ENCODE results near the gene PTK6.

Gene PTK6

GRCh38 chr20:63504642-63505041, 32.5 kb downstream of the PTK6 start:
- no peak for DNase-seq

DNA sequence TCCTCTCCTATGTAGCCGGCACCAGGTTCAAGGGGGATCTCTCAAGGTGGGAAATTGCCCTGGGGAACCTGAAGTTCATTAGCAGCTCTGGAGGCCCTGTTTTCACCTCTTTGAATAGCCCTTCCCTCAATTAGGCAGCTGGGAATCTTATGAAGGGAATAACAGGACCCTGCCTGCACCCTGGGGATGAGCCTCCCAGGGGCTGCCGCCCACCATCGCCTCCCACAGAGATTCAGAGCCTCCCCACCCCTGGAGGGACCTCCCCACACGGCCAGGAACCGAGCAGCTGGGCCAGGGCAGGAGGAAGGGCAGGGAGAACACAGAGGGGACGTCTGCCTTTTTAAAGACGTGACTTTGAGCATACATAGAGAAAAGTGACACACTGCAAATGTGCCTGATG, 33.7 kb downstream of the PTK6 start:
- no peak for DNase-seq

- no peak for DNase-seq
Observed at GRCh38 chr20:63502671-63503172, 34.5 kb downstream of the PTK6 start.

DNA sequence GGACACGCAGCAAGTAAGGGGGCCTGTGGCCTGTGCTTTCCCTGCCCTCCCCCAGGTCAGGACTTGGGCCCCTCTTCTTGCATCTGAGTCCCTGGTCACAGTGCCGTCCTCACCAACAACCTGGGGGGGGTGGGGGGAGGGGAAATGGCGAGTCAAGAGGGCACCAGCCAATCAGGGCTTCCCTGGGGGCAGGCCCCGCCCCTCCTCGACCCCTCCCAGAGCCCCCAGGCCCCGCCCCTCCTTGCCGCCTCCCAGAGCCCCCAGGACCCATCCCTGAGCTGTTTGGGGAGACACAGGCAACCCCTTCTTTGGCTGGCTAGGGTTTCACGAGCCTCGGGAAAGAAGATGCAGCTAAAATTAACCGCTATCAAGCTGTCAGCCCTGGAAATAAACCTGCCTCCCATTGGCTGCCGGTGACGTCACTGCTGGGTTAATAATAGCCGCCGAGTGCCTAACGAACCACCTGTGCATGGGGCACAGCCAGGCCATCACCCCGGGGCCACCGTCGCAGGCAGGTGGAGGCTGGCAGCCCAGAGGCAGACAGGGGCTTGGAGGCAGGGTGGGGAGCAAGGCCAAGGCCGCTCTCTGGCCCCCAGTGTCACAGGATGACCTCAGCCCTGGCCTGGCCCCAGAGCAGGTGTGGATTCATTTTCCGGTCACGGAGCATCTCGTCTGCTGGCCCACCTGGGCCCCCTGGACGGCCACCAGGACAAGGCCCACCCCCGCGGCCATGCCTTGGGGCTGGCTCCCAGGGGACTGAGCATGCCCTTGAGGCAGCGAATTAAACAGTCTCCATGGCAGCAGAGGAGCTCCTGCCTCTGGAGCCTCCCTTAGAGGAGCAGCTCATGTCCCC, 35.1 kb downstream of the PTK6 start:
- no peak for DNase-seq

- DNase-seq, result no peak
Observed at GRCh38 chr20:63500902-63501817, 36.0 kb downstream of the PTK6 start.

DNA sequence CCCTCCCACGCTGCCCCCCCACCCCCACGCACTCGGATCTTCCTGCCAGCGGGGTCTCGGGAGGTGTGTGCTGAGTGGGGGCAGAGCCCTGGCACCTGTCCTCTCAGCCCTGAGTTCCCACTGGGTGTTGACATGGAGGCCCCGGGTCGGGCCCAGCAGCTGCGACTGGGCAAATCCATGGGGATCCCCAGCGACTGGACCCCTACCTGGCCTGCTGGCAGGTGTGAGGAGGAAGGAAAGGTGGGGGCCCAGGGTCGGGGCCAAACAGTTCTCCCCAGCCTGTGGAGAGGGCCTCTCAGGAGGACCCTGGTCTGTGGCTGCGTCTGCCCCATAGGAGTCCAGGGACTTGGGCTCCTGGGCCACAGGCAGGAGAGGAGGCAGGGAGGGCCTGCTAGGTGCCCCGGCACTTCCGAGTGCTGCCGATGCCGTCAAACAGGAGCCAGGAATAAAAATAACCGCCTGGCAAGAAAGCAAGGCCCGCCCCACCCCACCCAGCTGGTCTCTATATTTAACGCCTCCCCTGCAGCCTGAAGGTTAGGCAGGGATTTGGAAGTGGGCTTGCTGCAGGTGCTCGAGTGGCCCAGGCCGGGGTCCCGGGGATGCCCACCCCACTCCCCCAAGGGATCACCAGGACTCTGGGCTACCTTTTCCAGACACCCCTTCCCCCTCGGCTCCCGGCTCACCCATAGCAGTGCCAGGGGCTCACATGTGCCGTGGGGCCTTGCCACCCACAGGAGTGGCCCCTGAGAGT, 36.9 kb downstream of the PTK6 start:
- DNase-seq, result no peak

- no peak for DNase-seq
Observed at GRCh38 chr20:63499338-63499969, 37.7 kb downstream of the PTK6 start.

DNA sequence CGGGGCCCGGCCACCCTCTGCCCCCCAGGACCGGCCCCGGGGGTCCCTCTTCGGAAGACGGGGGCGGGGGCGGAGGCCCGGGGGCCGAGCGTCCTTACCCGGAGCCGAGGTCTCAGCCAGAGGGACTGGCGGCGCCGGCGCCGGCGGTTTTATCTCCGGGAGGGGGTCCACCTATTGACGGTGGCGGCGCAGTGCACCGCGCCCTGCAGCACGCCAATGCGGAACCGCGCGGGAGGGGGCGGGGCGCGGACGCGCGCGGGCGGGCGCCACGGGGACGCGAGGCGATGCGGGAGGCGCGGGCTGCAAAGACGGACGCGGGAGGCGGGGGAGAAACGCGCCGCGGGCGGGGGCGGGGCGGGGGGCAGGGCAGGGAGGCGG, 38.2 kb downstream of the PTK6 start, which contains the start of gene EEF1A2:
Gene EEF1A2 (minus strand): TSS at position 124 of the 378 bp plus-strand sequence. CDS start 1,320 bp downstream, outside the sequence.
- DNase-seq, result no peak

DNA sequence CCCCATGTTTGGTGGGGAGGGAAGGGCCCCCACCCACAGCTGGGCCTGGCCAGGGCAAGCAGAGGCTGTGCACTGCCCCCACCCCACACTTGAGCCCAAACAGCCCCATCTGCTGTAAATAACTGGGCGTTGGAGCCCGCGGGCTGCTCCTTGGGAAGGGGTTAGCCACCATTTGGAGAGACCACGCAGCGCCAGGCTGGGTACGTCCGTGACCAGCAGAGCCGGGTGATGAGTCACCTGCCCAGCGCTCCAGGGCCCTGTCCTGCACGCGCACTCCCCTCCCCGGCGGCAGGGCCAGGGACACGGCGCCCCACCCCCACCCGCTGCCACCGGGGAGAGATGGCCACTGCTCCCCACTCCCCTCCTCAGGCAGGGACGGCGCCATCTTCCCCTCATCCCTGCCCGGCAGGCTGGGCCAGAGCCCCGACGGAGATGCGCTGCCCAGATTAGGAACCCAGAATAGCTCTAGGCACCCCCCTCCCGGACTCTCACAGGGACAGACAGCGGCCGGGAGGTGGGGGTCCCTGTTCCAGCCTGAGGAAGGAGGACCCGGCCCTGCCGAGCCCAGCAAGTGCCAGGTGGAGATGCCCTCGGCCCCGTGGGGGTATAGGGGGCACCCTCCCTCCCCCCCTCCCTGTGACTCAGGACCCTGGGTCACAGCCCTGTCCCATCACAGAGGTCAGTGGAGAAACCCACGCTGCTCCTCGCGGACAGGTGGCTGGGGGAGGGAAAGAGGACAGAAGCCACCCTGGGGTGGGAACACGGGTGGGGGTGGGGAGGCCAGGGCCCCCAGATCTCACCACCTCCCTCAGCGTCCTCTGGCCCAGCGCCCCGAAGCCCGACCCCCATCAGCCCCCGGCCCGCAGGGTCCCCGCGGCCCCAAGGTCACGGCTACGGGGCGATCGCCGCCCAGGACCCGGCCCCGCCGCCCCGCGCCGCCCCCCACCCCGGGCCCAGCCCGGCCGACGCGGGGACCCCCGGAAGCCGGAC, 38.9 kb downstream of the PTK6 start:
- no peak for DNase-seq

DNA sequence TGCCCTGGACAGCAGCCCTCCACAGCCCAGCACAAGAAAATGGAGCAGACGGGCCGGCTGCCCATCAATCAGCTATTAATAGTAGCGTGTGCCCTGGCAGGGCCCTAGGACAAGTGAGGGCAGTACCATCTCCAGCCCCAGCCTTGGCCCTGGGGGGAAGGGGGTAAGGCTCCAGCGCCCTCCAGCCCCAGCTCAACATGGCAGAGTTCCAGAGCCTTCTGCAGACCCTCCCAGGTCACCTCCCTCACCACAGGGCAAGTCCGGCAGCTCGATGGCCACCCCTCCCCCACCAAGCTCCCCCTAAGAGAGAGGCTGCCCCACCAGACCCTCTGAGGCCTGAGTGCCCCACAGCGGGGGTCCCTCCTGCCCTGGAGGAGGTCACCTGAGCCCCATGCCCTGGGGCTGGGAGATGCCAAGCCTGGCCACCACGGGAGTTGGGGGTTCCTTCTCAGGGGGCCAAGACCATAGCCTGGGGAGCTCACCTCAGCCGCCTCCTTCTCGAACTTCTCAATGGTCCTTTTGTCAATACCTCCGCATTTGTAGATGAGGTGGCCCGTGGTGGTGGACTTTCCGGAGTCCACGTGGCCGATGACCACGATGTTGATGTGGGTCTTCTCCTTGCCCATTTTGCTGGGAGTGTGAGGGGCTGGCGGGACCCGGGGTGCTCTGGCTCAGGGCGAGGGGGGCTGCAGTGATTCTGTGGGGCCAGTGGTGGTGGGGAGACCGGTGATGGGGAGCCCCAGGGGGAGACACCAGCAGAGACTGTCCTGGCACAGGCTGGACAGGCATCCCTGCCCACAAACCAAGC, 39.8 kb downstream of the PTK6 start:
- DNase-seq, result no peak

GRCh38 chr20:63496596-63497120, 40.5 kb downstream of the PTK6 start:
- no peak for DNase-seq

DNA sequence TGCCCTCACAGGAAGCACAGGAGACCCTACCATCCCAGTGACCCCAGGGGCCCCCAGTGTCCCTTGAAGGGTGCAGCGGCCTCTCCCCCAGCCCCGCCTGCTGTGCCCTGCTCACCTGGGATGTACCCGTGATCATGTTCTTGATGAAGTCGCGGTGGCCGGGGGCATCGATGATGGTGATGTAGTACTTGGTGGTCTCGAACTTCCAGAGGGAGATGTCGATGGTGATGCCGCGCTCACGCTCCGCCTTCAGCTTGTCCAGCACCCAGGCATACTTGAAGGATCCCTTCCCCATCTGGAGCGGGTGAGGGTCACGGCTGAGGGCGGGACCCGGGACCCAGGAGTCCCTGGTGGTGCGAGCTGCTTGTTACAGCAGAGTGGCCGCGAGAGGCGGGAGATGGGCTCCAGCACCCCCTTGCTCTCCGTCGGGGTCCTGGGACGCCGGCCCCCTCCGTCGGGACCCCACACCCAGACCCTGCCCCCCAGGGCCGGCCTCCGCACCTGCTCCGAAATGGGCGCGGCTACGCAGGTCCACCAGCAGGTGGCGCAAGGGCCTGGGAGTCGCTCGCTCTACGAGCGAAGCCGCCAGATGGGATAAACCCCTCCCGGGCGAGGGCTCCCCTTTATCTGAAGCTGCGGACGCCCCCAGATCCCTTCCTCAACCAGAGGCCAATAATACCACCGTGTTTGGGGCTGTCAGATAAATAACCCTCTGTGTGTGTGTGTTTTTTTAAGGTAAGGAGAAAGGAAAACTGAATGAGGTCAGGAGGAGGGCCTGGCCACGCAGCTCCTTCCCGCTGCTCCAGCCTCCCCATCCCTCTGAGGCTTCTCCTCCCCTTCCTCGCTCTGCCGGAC, 41.2 kb downstream of the PTK6 start:
- peak; percentile 57 for DNase-seq

- no peak for DNase-seq
Observed at GRCh38 chr20:63495167-63495720, 41.9 kb downstream of the PTK6 start.

- DNase-seq, result no peak
Observed at GRCh38 chr20:63494420-63495166, 42.6 kb downstream of the PTK6 start.

DNA sequence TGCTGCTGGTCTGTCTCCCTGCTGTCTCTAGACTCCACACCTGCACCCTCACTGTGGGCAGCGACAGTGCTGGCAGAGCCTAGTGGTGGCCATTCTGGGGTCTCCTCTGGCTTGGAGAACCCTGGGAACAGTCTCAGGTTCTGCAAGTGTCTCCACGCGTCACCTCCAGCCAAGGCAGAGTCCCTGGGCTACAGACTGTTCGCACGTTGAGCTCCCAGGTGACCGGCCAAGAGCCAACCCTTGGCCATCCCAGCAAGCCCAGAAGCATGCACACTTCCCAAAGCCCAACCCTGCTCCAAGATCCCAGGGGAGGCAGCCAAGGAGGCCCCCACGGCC, 43.1 kb downstream of the PTK6 start:
- no peak for DNase-seq

- DNase-seq, result no peak
Observed at GRCh38 chr20:63493563-63494020, 43.6 kb downstream of the PTK6 start.

- no peak for DNase-seq
Observed at GRCh38 chr20:63492982-63493381, 44.2 kb downstream of the PTK6 start.

GRCh38 chr20:63492518-63492917, 44.7 kb downstream of the PTK6 start:
- no peak for DNase-seq
